Tibial nerve (tissue), 4 donors: ENCODE measurements around the gene IQCF6. TPM values are rescaled to one million over a fixed set of nuclear protein-coding genes. Genes with fewer than 3 reads are reported as not detected.

Source experiments
- DNase-seq, 2 donors: peaks; one replicate each; pipeline ENCODE4 v3.0.0-alpha.2; 2019; ENCODE audit warnings: low spot score in 2 of 2
- H3K27ac ChIP-seq, 4 donors: fragments of 200-600 bp; sonication (generic) in 3 of 4; one replicate each; pipeline ENCODE4 v1.5.1; 2017 to 2019; ENCODE audit warnings: mild to moderate bottlenecking in 1 of 4
- H3K27me3 ChIP-seq, 2 donors: fragments of 200-600 bp; sonication (generic) in 1 of 2; one replicate each; pipeline versions ENCODE4 v1.5.1 to v1.6.0; 2017 to 2019
- H3K36me3 ChIP-seq, 3 donors: fragments of 200-600 bp; sonication (generic); one replicate each; pipeline ENCODE4 v1.5.1; 2018 to 2019
- H3K4me1 ChIP-seq, 4 donors: fragments of 200-600 bp; sonication (generic) in 3 of 4; one replicate each; pipeline ENCODE4 v1.5.1; 2017 to 2019
- H3K4me3 ChIP-seq, 4 donors: fragments of 200-600 bp; sonication (generic) in 3 of 4; one replicate each; pipeline ENCODE4 v1.5.1; 2017 to 2019; ENCODE audit warnings: mild to moderate bottlenecking in 1 of 4, moderate library complexity in 1 of 4
- H3K9me3 ChIP-seq, 4 donors: fragments of 200-600 bp; sonication (generic) in 3 of 4; one replicate each; pipeline ENCODE4 v1.5.1; 2017 to 2019
- CTCF ChIP-seq, 5 experiments: fragments of 200-600 bp in 3 of 5; fragments of 450-650 bp in 2 of 5; sonication (generic) in 3 of 5; IDR thresholded peaks; one replicate each; pipeline ENCODE4 v1.5.1; 2016 to 2019; ENCODE audit warnings: antibody characterized with exemption in 5 of 5, mild to moderate bottlenecking in 3 of 5, moderate library complexity in 2 of 5
- EP300 ChIP-seq, 2 donors: sonication (generic); formaldehyde crosslinking; IDR thresholded peaks; one replicate each; pipeline ENCODE4 v1.6.1; 2017; ENCODE audit warnings: antibody characterized with exemption in 2 of 2, mild to moderate bottlenecking in 1 of 2
- POLR2A ChIP-seq, 2 donors: fragments of 450-650 bp; IDR thresholded peaks; one replicate each; pipeline ENCODE4 v1.6.1; 2017; ENCODE audit warnings: antibody characterized with exemption in 2 of 2, mild to moderate bottlenecking in 2 of 2, moderate library complexity in 2 of 2
- WGBS, 2 donors: methylation state at CpG; one replicate each; pipeline ENCODE4 v1.1.5; 2018; 5-methylcytosine and 5-hydroxymethylcytosine counted together
- total RNA-seq, 4 donors: library from RNA; depleted of rRNA; stranded (reverse); fragments of >200 nt; gene quantifications; one replicate each; pipeline ENCODE4 v1.1.0, GENCODE V29; 2016

The IQCF6 gene
- total RNA-seq, 4 donors from 2014 or later = not detected

- Histone ChIP-seq H3K27me3 (no peaks in the 10 kb centered on the region), H3K9me3 (peaks cover 0 to 9% (median 0%) of the 10 kb centered on the region in 4 donors), H3K4me1 (no peaks in the 10 kb centered on the region), H3K4me3 (no peak overlapping the region), H3K36me3 (no peaks in the 10 kb centered on the region), H3K27ac (no peak overlapping the region)
- 88 to 89% methylated on average over 2 of the region's 2 CpGs for WGBS, 2 donors
- TF ChIP-seq CTCF (IDR thresholded peaks at IDR 0.05) (no peak), EP300 (IDR thresholded peaks at IDR 0.05) (no peak), POLR2A (IDR thresholded peaks at IDR 0.05) (no peak)
- DNase-seq = no peak
Measured at GRCh38 chr3:51816723-51817122, 37.7 kb upstream of the IQCF6 start.

GRCh38 chr3:51815614-51816013 is 36.6 kb upstream of the IQCF6 start:
- DNase-seq = no peak
- Histone ChIP-seq H3K27me3 (no peaks in the 10 kb centered on the region), H3K4me1 (no peaks in the 10 kb centered on the region), H3K9me3 (peaks cover 0 to 9% (median 0%) of the 10 kb centered on the region in 4 donors), H3K27ac (no peak overlapping the region), H3K36me3 (no peaks in the 10 kb centered on the region), H3K4me3 (no peak overlapping the region)
- TF ChIP-seq CTCF (IDR thresholded peaks at IDR 0.05) = no peak
- no peak for TF ChIP-seq EP300 (IDR thresholded peaks at IDR 0.05)
- no peak for TF ChIP-seq POLR2A (IDR thresholded peaks at IDR 0.05)
- 43 to 73% methylated on average over 2 to 4 of the region's 4 CpGs for WGBS, 2 donors

GRCh38 chr3:51814034-51814433 is 35.0 kb upstream of the IQCF6 start:
- 94 to 97% methylated on average over 3 of the region's 3 CpGs for WGBS, 2 donors
- DNase-seq = no peak
- H3K27me3 ChIP-seq = no peaks in the 10 kb centered on the region
- H3K36me3 ChIP-seq = no peaks in the 10 kb centered on the region
- peaks cover 0 to 9% (median 0%) of the 10 kb centered on the region in 4 donors for H3K9me3 ChIP-seq
- no peak overlapping the region for H3K4me3 ChIP-seq
- TF ChIP-seq CTCF (IDR thresholded peaks at IDR 0.05) = no peak
- no peak for TF ChIP-seq EP300 (IDR thresholded peaks at IDR 0.05)
- TF ChIP-seq POLR2A (IDR thresholded peaks at IDR 0.05) = no peak
- H3K4me1 ChIP-seq = no peaks in the 10 kb centered on the region
- H3K27ac ChIP-seq = no peak overlapping the region

- no peak overlapping the region for H3K4me3 ChIP-seq
- H3K27me3 ChIP-seq = no peaks in the 10 kb centered on the region
- 26 to 31% methylated on average over 6 of the region's 6 CpGs for WGBS, 2 donors
- H3K4me1 ChIP-seq = no peaks in the 10 kb centered on the region
- no peak overlapping the region for H3K27ac ChIP-seq
- TF ChIP-seq CTCF (IDR thresholded peaks at IDR 0.05) (no peak), EP300 (IDR thresholded peaks at IDR 0.05) (no peak), POLR2A (IDR thresholded peaks at IDR 0.05) (no peak)
- DNase-seq = no peak
- no peaks in the 10 kb centered on the region for H3K36me3 ChIP-seq
- peaks cover 0 to 9% (median 0%) of the 10 kb centered on the region in 4 donors for H3K9me3 ChIP-seq
Measured at GRCh38 chr3:51813539-51813938, 34.5 kb upstream of the IQCF6 start.

GRCh38 chr3:51808934-51809333 is 29.9 kb upstream of the IQCF6 start:
- Histone ChIP-seq H3K27me3 (no peaks in the 10 kb centered on the region), H3K4me3 (no peak overlapping the region), H3K9me3 (no peaks in the 10 kb centered on the region), H3K36me3 (no peaks in the 10 kb centered on the region), H3K4me1 (no peaks in the 10 kb centered on the region), H3K27ac (no peak overlapping the region)
- DNase-seq = no peak
- WGBS, 2 donors = 85% methylated on average over 5 of the region's 5 CpGs
- no peak for TF ChIP-seq CTCF (IDR thresholded peaks at IDR 0.05)
- TF ChIP-seq POLR2A (IDR thresholded peaks at IDR 0.05) = no peak
- no peak for TF ChIP-seq EP300 (IDR thresholded peaks at IDR 0.05)
